Fibroblast of skin of right biceps (primary cell): ENCODE measurements around the gene ELAC2.
A peak's percentile ranks its signal among the peaks of the same experiment; 100 is the strongest.

Experiments used
- DNase-seq: peaks from one replicate; pipeline ENCODE4 v3.0.0-alpha.2; 2013

Gene ELAC2

DNA sequence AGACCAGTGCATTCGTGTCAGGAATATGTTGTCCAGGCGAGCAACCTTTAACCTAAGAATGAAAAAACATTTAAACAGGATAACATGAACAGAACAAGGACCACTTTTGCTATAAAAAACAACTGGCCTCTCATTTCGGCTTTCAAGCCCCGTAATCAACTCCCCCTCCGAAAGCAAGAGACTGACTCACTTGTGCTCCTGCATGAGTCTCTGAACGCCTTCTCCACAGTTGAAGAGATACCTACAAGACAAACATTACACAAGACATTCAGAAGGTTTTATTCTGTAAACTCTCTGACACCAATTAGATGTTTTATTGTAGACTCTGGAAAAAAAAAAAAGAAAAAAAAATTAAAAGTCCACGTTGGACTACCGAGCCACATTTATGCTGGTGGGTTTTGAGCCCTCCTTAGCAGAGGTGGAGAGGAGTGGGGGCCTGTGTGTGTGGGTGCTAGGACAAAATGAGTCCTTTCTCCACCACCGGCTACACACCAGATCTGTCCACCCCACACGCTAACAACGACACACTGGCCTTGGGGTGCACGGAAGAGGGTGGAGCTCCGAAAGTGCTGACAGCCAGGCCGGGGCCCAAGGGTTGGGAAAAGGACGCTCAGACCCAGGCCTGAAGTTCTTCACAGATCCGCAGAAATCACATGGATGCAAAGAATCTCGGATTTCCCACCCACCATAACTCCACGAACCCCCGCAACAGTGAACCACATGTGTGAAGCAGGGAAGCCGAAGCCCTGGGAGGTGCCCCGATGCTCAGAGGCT lies 759 bp downstream of the ELAC2 start:
- DNase-seq, result no peak

DNA sequence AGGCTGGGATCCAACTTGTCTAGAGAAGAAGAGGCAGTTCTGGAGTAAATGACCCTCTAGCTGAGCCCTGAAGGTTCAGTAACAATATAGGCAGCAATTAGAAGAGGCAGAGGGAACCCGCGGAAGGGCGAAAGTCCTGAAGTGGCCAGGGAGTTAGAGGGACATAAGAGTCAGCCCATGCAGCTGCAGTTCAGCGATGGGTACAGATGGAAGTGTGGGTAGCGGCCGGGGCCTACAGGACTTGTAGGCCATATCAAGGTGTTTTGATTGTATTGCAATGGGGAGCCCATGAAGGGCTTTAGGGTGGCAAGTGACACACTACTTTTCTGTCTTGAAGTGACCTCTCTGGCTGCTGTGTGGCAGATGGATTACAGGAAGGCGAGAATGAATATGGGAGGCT lies 3.0 kb downstream of the ELAC2 start:
- no peak for DNase-seq

DNA sequence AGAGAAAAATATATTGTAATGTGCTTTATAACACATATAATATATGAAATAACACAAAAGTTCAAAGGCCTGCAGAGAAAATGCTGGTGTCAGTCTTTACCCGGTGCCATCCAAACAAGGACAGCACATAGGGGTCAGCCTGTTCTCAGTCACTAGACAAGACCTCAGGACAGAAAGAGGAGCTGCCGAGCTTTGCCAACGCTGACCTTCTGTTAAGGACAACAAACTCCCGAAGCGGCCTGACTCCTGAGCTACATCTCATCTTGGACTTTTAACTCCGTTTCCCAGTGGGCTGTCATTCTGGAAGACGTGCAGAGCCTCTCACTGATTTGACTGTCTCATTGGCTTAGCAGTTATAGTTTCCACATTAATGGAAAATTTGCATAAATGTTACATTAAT lies 6.9 kb downstream of the ELAC2 start:
- DNase-seq, result no peak

DNA sequence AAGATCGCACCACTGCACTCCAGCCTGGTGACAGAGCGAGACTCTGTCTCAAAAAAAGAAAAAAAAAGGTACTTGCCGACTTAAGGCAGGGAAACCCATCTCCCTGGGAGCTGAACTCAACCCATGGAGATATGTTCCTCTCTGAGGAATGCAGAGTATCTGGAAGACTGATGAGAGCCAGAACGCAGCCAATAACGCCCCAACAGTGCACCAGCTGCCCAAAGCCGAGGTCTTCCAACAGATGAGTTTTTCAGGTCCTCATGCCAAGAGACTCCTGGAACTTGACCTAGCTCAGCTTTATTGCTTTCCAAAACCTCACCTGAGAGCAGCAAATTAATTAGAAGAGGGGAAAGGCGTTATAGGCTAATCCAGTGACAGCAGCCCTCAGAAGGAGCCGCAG lies 9.4 kb downstream of the ELAC2 start:
- DNase-seq, result no peak

GRCh38 chr17:13005530-13005929 lies 12.3 kb downstream of the ELAC2 start:
- no peak for DNase-seq

GRCh38 chr17:13004336-13004735 lies 13.5 kb downstream of the ELAC2 start:
- no peak for DNase-seq

DNA sequence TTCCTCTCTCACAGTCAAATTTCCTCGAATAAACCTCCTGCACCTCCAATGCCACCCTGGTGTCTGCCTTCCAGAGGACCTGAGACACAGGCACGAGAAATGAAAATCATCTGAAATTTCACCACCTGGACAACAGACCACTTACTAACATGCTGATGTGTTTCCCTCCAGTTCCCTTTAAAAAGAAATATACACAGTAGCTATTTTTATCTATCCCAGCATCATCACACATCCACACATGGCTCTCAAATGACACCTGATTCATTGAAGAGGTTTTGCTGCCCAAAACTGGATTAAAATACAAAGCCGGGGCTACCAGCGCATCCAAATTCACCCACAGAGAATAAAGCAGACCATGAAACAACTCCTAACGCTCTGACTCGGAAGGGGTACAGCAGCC lies 13.9 kb downstream of the ELAC2 start:
- no peak for DNase-seq

- no peak for DNase-seq
These were observed 14.4 kb downstream of the ELAC2 start for GRCh38 chr17:13003454-13003851.

- peak; percentile 72 for DNase-seq
These were observed 14.9 kb downstream of the ELAC2 start for GRCh38 chr17:13002761-13003453.

DNA sequence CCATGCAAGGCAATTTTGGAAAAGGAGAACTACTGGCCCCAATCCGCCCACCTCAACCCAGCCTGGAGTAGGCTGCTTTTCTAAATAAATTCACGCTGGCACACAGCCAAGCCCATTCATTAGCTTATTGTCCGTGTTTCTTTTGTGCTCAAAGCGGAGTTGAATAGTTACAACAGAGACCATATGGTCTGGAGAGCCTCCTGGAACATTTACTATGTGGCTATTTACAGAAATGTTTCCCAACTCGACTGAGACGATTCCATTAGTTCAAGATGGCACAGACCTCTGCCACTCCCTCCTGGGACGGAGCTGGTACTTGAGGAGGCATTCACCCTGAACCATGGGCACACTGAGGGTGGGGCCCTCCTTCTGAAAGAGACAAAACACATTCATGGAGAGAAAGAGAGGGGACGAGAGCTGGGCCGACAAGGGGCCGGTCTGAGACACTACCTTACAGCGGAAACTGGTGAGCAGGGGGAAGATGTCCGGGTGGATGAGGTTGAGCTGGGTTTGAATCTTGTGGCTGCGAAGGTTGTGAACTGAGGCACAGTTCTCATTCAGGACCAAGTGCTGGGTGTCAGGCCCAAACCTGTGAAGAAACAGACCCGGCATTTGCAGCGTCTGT lies 15.7 kb downstream of the ELAC2 start:
- DNase-seq, result no peak

GRCh38 chr17:13000561-13000960 lies 17.3 kb downstream of the ELAC2 start:
- DNase-seq, result no peak

GRCh38 chr17:12998874-12999273 lies 19.0 kb downstream of the ELAC2 start:
- DNase-seq, result no peak

- DNase-seq, result no peak
These were observed 19.4 kb downstream of the ELAC2 start for GRCh38 chr17:12998461-12998860.

GRCh38 chr17:12996941-12997340 lies 20.9 kb downstream of the ELAC2 start:
- no peak for DNase-seq

- no peak for DNase-seq
These were observed 21.5 kb downstream of the ELAC2 start for GRCh38 chr17:12996357-12996756.

GRCh38 chr17:12995896-12996295 lies 21.9 kb downstream of the ELAC2 start:
- no peak for DNase-seq

DNA sequence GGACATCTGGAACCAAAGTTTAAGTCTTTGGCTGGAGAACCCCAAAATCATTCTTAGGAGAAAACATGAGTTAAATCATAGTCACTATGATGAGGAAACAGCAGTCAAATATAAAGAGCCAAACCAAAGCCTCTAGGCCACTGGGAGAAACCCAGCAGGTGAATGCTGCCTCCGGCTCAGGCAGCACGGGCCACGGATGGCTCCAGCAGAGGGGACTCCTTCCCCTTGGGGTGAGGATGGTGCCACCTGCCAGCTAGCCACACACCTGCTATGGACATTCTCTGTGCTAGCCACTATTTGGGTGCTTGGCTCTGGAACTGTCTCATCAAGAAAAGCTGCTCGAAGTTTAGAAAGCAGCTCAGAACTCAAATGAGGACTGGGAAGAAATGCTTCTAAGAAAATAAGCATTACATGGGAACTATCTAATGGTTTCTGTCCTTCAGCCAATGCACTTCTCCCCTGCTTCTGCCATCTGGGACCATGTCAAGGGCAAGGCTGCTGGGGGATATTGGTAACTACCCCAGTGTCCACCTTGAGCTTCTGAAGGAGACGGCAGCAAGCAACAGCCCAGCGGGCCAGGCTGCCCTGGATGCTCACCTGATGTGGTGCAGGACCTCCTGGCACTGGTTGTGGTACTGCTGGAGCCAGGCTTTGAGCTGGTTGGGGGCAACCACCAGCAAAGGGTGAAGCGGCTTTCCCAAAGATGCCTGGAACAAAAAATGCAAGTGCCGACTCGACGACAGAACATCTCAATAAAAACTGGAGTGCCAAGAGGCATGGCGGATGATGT lies 22.5 kb downstream of the ELAC2 start:
- no peak for DNase-seq

DNA sequence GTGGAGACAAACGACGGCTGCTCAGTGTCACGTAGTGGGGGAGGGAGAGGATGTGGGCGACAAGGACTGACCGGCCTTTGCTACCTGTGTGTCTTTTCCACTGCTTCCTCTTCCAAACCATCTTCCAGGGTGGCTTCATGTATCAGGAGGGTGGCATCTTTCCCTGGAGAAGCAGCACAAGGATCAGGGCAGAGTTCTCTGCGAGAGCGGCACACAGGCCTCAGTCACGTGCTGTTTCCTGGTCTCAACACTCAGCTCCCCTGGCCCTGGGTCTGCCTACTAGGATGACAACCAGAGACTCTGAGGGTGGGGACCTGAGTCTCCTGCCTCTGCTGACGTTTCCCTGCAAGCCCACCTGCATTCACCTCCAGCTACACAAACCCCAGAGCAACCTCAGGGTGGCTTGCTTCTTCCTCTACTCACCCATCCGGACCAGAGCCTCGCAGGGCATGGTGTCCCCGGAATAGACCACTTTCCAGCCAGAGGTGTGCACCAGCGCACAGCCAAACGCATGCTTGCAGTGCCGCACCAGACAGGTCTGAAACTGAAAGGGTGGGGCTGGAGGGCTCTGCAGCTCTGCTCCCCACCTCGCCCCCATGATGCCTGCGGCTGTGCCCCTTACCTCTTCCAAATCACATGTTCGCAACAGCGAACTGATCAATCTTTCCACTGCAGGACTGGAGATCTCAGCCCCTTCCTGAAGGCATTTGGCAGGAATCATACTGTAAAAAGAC lies 23.3 kb downstream of the ELAC2 start:
- no peak for DNase-seq

GRCh38 chr17:12993631-12994030 lies 24.2 kb downstream of the ELAC2 start:
- no peak for DNase-seq

DNA sequence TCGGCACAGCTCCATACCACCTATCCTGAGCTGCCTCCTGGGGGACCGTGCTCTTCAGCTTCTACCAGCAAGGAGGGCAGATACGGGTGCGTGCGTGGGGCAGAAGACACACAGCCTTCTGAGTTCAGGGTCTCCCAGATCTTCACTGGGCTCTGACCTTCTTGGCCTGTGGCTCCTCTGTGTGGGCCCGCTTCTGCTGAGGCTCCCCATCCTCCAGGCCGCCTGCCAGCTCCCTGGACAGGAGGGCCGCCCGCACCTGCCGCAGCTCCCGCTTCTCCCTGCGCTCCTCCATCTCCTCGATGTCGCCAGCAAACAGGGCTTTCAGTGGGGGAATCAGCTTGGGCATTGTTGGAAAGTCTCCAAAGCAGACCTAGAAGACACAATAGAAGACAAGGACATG lies 25.2 kb downstream of the ELAC2 start:
- DNase-seq, result no peak

- no peak for DNase-seq
These were observed 26.9 kb downstream of the ELAC2 start for GRCh38 chr17:12990926-12991325.

DNA sequence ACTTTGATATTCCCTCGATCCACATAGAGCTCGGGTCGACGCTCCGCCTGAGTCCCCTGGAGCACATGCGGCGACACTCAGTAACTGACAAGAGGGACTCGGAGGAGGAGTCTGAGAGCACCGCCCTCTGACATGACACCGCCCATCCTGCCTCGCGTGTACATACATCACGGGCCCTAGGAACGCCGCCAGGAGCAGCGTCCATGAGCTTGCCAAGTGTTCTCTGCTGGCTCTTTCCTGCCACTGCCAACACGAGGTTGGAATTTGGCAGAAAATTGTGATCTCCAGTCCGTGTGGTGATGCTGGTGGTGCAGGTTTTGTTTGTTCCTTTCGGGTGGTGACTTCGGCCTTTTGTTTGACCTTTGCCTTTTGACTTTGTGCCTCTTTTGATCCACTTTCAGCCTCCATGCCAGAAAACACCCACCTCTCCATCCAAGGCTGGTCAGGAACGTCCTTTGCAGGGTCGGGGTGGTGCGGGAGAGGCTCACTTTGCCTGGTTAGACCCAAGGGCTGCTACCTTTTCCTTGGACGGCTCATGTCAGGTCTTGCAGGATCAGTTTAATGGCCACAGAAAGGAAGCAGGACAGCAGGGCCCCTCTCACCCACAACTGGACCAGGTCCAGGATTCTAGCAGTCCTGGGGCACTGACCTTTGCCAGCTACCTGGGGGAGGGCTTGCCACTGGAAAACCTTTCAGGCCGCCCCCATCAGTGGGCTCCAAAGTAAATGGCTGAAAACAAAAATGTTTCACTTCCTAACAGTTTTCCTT lies 27.6 kb downstream of the ELAC2 start:
- DNase-seq, result no peak
